GM23338 (cell line): ENCODE data around the gene FBXO47. TPM values are rescaled to one million over a fixed set of nuclear protein-coding genes. Genes with fewer than 3 reads are reported as not detected.

ENCODE experiments used
- ATAC-seq: fragments of 200-7000 bp; cut with Tn5 transposase; 3 replicates; pipeline ENCODE4 v1.9.1; 2020
- DNase-seq: peaks from one replicate; pipeline ENCODE4 v3.0.0-alpha.2; 2015; ENCODE audit warnings: low spot score
- H2AFZ ChIP-seq: fragments of 200-600 bp; sonication (generic); 2 replicates; pipeline ENCODE4 v1.8.0; 2016; ENCODE audit warnings: antibody characterized with exemption, mild to moderate bottlenecking, moderate library complexity
- H3F3A ChIP-seq: fragments of 200-600 bp; sonication (generic); replicated peaks from 2 replicates; pipeline ENCODE4 v1.8.0; 2017; ENCODE audit warnings: antibody characterized with exemption, mixed run types, low read depth
- H3K27ac ChIP-seq: fragments of 200-600 bp; sonication (generic); 2 replicates; pipeline ENCODE4 v1.6.1; 2016; ENCODE audit warnings: low read depth
- H3K27me3 ChIP-seq: fragments of 200-600 bp; sonication (generic); 2 replicates; pipeline ENCODE4 v1.8.0; 2016; ENCODE audit warnings: mild to moderate bottlenecking, mixed run types, moderate library complexity; ENCODE audit not compliant: insufficient read depth
- H3K36me3 ChIP-seq: fragments of 200-600 bp; sonication (generic); 2 replicates; pipeline ENCODE4 v1.8.0; 2016; ENCODE audit warnings: mild to moderate bottlenecking; ENCODE audit not compliant: insufficient read depth
- H3K4me1 ChIP-seq: fragments of 200-600 bp; sonication (generic); 2 replicates; pipeline ENCODE4 v1.8.0; 2016; ENCODE audit warnings: mild to moderate bottlenecking, moderate library complexity; ENCODE audit not compliant: insufficient read depth
- H3K4me2 ChIP-seq: fragments of 200-600 bp; sonication (generic); 2 replicates; pipeline ENCODE4 v1.7.1; 2017; ENCODE audit warnings: mixed run types
- H3K4me3 ChIP-seq: fragments of 200-600 bp; sonication (generic); 2 replicates; pipeline ENCODE4 v1.6.1; 2016; ENCODE audit warnings: mixed run types
- H3K79me2 ChIP-seq: fragments of 200-600 bp; sonication (generic); replicated peaks from 2 replicates; pipeline ENCODE4 v1.8.0; 2017; ENCODE audit warnings: mild to moderate bottlenecking; ENCODE audit not compliant: insufficient read depth
- H3K9me2 ChIP-seq: fragments of 200-600 bp; sonication (generic); 2 replicates; pipeline ENCODE4 v1.8.0; 2017; ENCODE audit not compliant: insufficient read depth
- H4K20me1 ChIP-seq: fragments of 200-600 bp; sonication (generic); replicated peaks from 2 replicates; pipeline ENCODE4 v1.8.0; 2017; ENCODE audit warnings: mild to moderate bottlenecking; ENCODE audit not compliant: insufficient read depth
- H3K27ac Mint-ChIP-seq: 2 replicates; pipeline ENCODE4 v1.8.0; 2020; ENCODE audit warnings: inconsistent platforms, mild to moderate bottlenecking, moderate library complexity, mixed read lengths
- H3K27me3 Mint-ChIP-seq: 3 replicates; pipeline ENCODE4 v1.8.0; 2022; ENCODE audit warnings: low read depth, mild to moderate bottlenecking, moderate library complexity, mixed read lengths, inconsistent platforms; ENCODE audit not compliant: insufficient read depth, poor library complexity
- H3K36me3 Mint-ChIP-seq: 3 replicates; pipeline ENCODE4 v1.8.0; 2021; ENCODE audit warnings: low read depth, mild to moderate bottlenecking, inconsistent platforms, moderate library complexity, mixed read lengths
- H3K4me1 Mint-ChIP-seq: 3 replicates; pipeline ENCODE4 v1.8.0; 2020; ENCODE audit warnings: mild to moderate bottlenecking, inconsistent platforms, mixed read lengths
- H3K4me3 Mint-ChIP-seq: 3 replicates; pipeline ENCODE4 v1.8.0; 2021; ENCODE audit warnings: moderate library complexity, mild to moderate bottlenecking, inconsistent platforms, mixed read lengths
- H3K9me3 Mint-ChIP-seq: 3 replicates; pipeline ENCODE4 v1.8.0; 2020; ENCODE audit warnings: moderate library complexity, mild to moderate bottlenecking, inconsistent platforms, mixed read lengths
- CREB1 ChIP-seq: fragments of 250-450 bp; sonication (Bioruptor Pico); IDR thresholded peaks from 2 replicates; pipeline ENCODE4 v1.5.0; 2020; ENCODE audit warnings: low read depth, mild to moderate bottlenecking, moderate library complexity
- ETS1 ChIP-seq: IDR thresholded peaks from 2 replicates; pipeline ENCODE4 v1.6.1; 2016; ENCODE audit warnings: antibody characterized with exemption
- EZH2 ChIP-seq: fragments of 200-600 bp; sonication (generic); IDR thresholded peaks from one replicate; pipeline ENCODE4 v1.8.0; 2017; ENCODE audit warnings: antibody characterized with exemption, mild to moderate bottlenecking, low read depth; ENCODE audit not compliant: unreplicated experiment
- EZH2phosphoT487 ChIP-seq: fragments of 200-600 bp; sonication (generic); IDR thresholded peaks from one replicate; pipeline ENCODE4 v1.8.1; 2018; ENCODE audit warnings: antibody characterized with exemption; ENCODE audit not compliant: unreplicated experiment
- JUNB ChIP-seq: IDR thresholded peaks from one replicate; pipeline ENCODE4 v1.6.1; 2016; ENCODE audit warnings: antibody characterized with exemption; ENCODE audit not compliant: unreplicated experiment
- NANOG ChIP-seq: IDR thresholded peaks from 2 replicates; pipeline ENCODE4 v1.6.1; 2016; ENCODE audit warnings: antibody characterized with exemption, borderline replicate concordance
- POLR2AphosphoS5 ChIP-seq: IDR thresholded peaks from 2 replicates; pipeline ENCODE4 v1.6.1; 2016; ENCODE audit warnings: antibody characterized with exemption, low read depth
- REST ChIP-seq: IDR thresholded peaks from one replicate; pipeline ENCODE4 v1.6.1; 2018; ENCODE audit warnings: antibody characterized with exemption; ENCODE audit not compliant: unreplicated experiment
- STAT1 ChIP-seq: IDR thresholded peaks from one replicate; pipeline ENCODE4 v1.6.1; 2016; ENCODE audit warnings: antibody characterized with exemption; ENCODE audit not compliant: unreplicated experiment
- ZNF114 ChIP-seq: fragments of 250-450 bp; sonication (Bioruptor Pico); IDR thresholded peaks from 2 replicates; pipeline ENCODE4 v1.5.0; 2020; ENCODE audit warnings: mild to moderate bottlenecking, moderate library complexity
- ZNF331 ChIP-seq: fragments of 250-450 bp; sonication (Bioruptor Pico); IDR thresholded peaks from 2 replicates; pipeline ENCODE4 v1.5.0; 2020; ENCODE audit warnings: low read depth, mild to moderate bottlenecking, moderate library complexity
- polyA plus RNA-seq: library from polyadenylated mRNA; unstranded; fragments of >200 nt; fragmentation: Nextera tagmentation; extraction: Ambion mirVana; gene quantifications from 2 replicates; pipeline ENCODE4 v1.2.1, GENCODE V29; 2016
- total RNA-seq: library from RNA; depleted of rRNA; stranded (reverse); fragments of >200 nt; shearing (Covaris generic); gene quantifications from 2 replicates; pipeline ENCODE4 v1.2.3, GENCODE V29; 2014
- TF ChIP-seq, protein P1 (sequence below), 2 experiments: fragments of 200-600 bp in 1 of 2; sonication (generic) in 1 of 2; conservative IDR thresholded peaks; 2 replicates each; pipeline versions ENCODE4 v1.5.1 to v1.6.1; 2016 to 2017; ENCODE audit warnings: antibody characterized with exemption in 2 of 2, low read depth in 2 of 2, mild to moderate bottlenecking in 2 of 2, moderate library complexity in 1 of 2

FBXO47 gene
- total and polyA plus RNA-seq, 2 experiments from 2014 or later = not detected

DNA sequence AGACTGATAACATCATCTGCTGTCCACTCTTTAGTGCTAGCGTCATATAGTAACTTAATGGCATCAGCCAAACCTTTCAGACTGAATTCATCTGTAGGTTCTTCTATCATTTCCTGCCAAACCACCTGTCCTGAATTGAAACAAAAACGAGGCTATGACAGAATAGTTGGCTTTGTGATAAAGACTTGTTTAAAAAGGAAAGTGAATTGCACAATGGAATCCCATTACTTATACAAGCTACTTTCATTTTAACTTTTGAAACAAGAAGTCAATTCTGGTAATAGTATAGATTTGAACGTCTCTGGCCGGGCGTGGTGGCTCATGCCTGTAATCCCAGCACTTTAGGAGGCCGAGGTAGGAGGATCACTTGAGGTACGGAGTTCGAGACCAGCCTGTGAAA, 23.6 kb downstream of the FBXO47 start (continued):
- TF ChIP-seq REST = no peak
- TF ChIP-seq EZH2 = no peak
- TF ChIP-seq NANOG = no peak

GRCh38 chr17:38942696-38943334, 24.4 kb downstream of the FBXO47 start:
- Mint-ChIP-seq H3K4me3 (no peak overlapping the region), H3K27ac (no peak overlapping the region), H3K27me3 (no peaks in the 10 kb centered on the region), H3K36me3 (no peaks in the 10 kb centered on the region), H3K9me3 (no peaks in the 10 kb centered on the region), H3K4me1 (peaks cover 5% of the 10 kb centered on the region)
- H3K4me2 ChIP-seq = no peak overlapping the region
- H3K36me3 ChIP-seq = no peaks in the 10 kb centered on the region
- no peak overlapping the region for H3K4me3 ChIP-seq
- DNase-seq (no peak), ATAC-seq (no peak)
- H3F3A ChIP-seq = no peaks in the 10 kb centered on the region
- H2AFZ ChIP-seq = no peak overlapping the region
- no peaks in the 10 kb centered on the region for H3K79me2 ChIP-seq
- H3K27me3 ChIP-seq = no peaks in the 10 kb centered on the region
- H3K27ac ChIP-seq = no peak overlapping the region
- no peaks in the 10 kb centered on the region for H3K9me2 ChIP-seq
- H4K20me1 ChIP-seq = no peaks in the 10 kb centered on the region
- H3K4me1 ChIP-seq = peaks cover 6% of the 10 kb centered on the region; the same call in 1 of the 2 replicates
- no peak for TF ChIP-seq ZNF114 (CRISPR knock-in tag)
- TF ChIP-seq NANOG = no peak
- TF ChIP-seq REST = no peak
- TF ChIP-seq, protein P1, sequence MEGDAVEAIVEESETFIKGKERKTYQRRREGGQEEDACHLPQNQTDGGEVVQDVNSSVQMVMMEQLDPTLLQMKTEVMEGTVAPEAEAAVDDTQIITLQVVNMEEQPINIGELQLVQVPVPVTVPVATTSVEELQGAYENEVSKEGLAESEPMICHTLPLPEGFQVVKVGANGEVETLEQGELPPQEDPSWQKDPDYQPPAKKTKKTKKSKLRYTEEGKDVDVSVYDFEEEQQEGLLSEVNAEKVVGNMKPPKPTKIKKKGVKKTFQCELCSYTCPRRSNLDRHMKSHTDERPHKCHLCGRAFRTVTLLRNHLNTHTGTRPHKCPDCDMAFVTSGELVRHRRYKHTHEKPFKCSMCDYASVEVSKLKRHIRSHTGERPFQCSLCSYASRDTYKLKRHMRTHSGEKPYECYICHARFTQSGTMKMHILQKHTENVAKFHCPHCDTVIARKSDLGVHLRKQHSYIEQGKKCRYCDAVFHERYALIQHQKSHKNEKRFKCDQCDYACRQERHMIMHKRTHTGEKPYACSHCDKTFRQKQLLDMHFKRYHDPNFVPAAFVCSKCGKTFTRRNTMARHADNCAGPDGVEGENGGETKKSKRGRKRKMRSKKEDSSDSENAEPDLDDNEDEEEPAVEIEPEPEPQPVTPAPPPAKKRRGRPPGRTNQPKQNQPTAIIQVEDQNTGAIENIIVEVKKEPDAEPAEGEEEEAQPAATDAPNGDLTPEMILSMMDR (conservative IDR thresholded peaks at IDR 0.05; ENCODE audit: low read depth in 2 of 2) = no peak
- no peak for TF ChIP-seq STAT1
- no peak for TF ChIP-seq EZH2phosphoT487
- no peak for TF ChIP-seq ETS1
- TF ChIP-seq EZH2 = no peak
- TF ChIP-seq CREB1 = no peak
- TF ChIP-seq ZNF331 (CRISPR knock-in tag) = no peak
- no peak for TF ChIP-seq POLR2AphosphoS5
- TF ChIP-seq JUNB = no peak
